Measurements from ENCODE around the gene ARSB.

GRCh38 chr5:78768781-78769380 lies 216.2 kb downstream of the ARSB start:
- TF ChIP-seq, protein P1, sequence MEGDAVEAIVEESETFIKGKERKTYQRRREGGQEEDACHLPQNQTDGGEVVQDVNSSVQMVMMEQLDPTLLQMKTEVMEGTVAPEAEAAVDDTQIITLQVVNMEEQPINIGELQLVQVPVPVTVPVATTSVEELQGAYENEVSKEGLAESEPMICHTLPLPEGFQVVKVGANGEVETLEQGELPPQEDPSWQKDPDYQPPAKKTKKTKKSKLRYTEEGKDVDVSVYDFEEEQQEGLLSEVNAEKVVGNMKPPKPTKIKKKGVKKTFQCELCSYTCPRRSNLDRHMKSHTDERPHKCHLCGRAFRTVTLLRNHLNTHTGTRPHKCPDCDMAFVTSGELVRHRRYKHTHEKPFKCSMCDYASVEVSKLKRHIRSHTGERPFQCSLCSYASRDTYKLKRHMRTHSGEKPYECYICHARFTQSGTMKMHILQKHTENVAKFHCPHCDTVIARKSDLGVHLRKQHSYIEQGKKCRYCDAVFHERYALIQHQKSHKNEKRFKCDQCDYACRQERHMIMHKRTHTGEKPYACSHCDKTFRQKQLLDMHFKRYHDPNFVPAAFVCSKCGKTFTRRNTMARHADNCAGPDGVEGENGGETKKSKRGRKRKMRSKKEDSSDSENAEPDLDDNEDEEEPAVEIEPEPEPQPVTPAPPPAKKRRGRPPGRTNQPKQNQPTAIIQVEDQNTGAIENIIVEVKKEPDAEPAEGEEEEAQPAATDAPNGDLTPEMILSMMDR (IDR thresholded peaks at IDR 0.05), result no peak
- TF ChIP-seq POLR2A (IDR thresholded peaks at IDR 0.05), result no peak
